ENCODE measurements around the gene CDC25C.
A peak's percentile ranks its signal among the peaks of the same experiment; 100 is the strongest.
"Not testable (repeated sequence)": the region's sequence is repeated elsewhere in the genome, so short reads cannot be mapped to it uniquely, and the experiment has no call there.

The CDC25C gene

DNA sequence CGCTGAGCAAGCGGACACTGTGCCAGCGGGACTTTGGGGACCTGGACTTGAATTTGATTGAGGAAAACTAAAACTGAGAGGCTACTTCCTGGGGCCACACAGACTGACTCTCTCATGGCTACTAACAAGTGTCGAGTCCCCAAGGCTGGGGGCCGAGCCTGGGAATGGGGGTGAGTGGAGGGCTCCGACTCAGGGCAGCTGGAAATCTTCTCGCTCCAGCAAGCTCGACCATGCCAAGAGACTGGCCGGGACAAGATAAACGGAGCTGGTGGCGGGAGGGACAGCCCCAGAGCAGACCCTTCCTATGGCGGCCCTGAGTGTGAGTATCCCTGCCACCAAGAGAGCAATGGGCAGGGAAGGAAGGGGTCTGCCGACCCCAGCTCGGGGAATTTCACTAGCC, 15.3 kb upstream of the CDC25C start:
- no peak for DNase-seq (ENCODE audit: low read depth in 2 of 3, low spot score in 2 of 3)

GRCh38 chr5:138344887-138345622, 13.5 kb upstream of the CDC25C start:
- DNase-seq (ENCODE audit: low read depth in 2 of 3, low spot score in 2 of 3): no peak

DNA sequence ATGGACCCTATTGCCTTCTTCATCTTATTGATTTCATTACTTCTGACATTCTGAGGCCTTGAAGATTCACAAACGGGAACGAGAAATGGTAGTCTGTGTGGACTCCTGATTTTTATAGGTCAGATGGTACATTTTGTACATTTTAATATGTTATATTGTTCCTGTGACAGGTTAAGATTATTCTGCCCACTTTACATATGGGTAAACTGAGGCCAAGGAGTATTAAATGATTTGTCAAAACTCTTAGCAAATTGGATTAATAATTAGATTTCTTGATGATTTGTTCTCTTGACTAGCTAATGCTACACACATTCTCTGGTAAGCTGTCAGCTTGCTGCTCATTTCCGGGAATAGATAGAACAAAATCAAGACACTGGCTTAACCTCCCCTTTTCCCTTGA, 8.4 kb upstream of the CDC25C start:
- no peak for DNase-seq (ENCODE audit: low read depth in 2 of 3, low spot score in 2 of 3)

- no peak for DNase-seq (ENCODE audit: low read depth in 2 of 3, low spot score in 2 of 3)
Measured at GRCh38 chr5:138339464-138339863, 7.9 kb upstream of the CDC25C start.

GRCh38 chr5:138339091-138339456, 7.5 kb upstream of the CDC25C start:
- no peak for DNase-seq (ENCODE audit: low read depth in 2 of 3, low spot score in 2 of 3)

- DNase-seq (ENCODE audit: low read depth in 2 of 3, low spot score in 2 of 3): no peak
Measured at GRCh38 chr5:138338411-138339090, 6.9 kb upstream of the CDC25C start.

- DNase-seq (ENCODE audit: low read depth in 2 of 3, low spot score in 2 of 3): peak; percentile 84 to 98 (median 94)
Measured at GRCh38 chr5:138337685-138338410, 6.2 kb upstream of the CDC25C start, which contains the start of gene FAM53C. TSS of gene FAM53C (plus strand) at chr5:138338266. CDS start at chr5:138341336, 3,070 bp downstream.

DNA sequence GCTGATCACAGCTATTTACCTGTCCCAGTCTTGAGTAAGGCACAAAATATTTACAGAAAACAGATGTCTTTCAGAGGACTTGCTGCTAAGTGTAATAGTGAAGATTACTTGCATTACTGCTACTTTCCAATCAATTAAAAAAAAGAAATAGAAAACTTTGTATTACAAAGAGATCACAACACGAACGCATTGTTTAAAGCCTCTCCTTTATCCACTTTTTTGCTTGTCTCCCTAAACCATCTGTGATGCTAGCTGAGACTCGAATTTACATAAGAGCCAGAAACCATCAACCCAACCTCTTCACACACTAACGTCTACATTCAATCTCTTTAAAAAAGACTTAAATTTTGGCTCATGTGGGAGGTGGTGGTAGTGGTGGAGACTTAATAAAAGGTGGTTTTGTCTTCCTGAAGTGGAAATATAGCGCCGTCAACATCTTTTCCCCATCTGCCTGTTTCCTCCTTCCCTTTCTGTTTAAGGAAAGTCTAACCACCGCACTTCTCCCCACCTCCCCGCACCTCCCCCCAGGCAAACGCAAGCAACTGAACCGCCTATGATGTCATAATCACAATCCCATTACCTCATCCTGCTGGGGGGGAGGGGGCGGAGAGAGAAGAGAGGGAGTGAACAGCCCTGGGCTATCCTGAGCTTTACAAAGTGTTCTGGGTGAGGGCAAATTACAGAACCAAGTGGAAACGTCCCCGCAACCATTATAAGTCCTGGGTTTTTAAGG, 5.5 kb upstream of the CDC25C start:
- DNase-seq (ENCODE audit: low read depth in 2 of 3, low spot score in 2 of 3): no peak

DNA sequence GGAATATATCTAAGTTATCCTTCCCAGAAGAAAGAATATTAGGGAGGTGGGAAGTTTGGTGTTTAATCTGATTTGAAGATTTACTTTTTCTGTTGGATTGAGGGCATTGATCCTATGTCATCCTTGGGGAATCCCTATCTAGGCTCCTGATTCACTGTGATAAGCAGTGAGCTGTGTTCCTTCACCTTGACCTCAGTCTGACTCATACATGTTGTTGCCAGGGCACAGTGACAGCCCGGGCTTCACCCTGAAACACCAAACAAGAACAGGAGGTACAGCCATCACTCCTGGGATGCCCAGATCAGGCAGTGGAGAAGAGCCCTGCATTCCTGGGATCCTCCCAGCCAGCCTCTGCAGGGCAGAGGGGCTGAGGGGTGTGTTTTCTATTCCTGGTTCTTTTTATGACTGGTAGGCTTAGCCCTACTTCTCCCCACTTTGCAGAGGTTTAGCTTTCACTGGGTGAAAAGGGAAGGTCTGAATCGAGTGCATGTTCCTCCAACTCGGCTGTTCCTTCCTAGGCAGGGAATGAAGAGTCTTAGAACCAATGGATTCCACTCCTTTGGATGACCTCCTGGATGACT, 3.4 kb upstream of the CDC25C start:
- DNase-seq (ENCODE audit: low read depth in 2 of 3, low spot score in 2 of 3): no peak

DNA sequence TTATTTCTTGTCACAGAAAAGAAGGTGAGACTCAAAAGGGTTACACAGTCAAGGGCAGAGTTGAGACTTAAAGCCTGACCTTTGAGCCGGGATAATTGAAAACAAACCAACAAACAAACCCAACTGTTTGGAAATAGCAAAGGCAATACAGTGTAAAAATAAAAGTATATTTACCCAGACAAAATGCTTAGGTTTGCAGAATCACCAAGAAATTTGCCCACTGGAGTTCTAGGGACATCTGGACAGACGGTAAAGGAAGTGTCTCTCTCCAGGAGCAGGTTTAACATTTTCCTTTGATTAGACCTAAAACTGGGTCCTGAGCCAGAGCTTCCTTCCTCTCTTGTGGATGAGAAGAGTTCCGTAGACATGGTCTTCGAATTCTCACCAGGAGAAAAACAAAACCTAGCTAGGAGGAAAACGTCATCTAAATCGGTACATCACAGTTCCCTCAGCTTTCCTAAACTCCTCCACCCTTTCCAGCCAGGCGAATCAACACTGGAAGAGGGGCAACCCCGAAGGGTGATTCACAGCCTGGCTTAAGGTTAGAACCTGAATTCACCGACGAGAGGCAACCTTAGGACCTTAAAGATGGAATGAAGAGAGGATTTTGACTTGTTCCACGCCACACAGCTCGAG, 673 bp downstream of the CDC25C start:
- DNase-seq (ENCODE audit: low read depth in 2 of 3, low spot score in 2 of 3): no peak

GRCh38 chr5:138318211-138318610, 13.4 kb downstream of the CDC25C start:
- not testable (repeated sequence) for DNase-seq (ENCODE audit: low read depth in 2 of 3, low spot score in 2 of 3)

- no peak for DNase-seq (ENCODE audit: low read depth in 2 of 3, low spot score in 2 of 3)
Measured at GRCh38 chr5:138316355-138316754, 15.2 kb downstream of the CDC25C start.

DNA sequence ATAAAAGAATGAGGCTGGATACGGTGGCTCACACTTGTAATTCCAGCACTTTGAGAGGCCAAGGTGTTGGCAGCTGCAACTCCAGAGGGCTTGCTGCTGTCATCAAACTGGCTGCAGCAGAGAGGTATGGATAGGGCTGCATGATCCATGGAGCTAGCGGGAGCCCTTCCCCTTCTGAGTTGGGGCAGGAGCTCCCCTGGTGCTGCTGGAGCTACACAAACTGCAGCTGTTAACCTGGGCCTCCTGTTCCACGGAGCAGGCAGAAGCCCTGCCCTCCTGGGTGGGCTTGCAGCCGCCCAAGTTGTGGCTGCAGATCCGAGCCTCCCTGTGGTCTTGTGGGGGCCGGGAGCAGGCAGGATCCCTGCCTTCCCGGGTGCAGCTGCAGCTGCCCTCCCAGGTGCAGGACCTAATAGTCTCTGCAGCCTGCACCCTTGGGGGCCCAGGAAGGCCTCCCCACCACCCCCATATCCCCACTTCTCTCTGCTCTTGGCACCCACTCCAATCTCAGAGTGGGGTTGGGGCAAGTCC, 15.8 kb downstream of the CDC25C start:
- no peak for DNase-seq (ENCODE audit: low read depth in 2 of 3, low spot score in 2 of 3)

GRCh38 chr5:138305797-138306196, 25.8 kb downstream of the CDC25C start:
- no peak for DNase-seq (ENCODE audit: low read depth in 2 of 3, low spot score in 2 of 3)

DNA sequence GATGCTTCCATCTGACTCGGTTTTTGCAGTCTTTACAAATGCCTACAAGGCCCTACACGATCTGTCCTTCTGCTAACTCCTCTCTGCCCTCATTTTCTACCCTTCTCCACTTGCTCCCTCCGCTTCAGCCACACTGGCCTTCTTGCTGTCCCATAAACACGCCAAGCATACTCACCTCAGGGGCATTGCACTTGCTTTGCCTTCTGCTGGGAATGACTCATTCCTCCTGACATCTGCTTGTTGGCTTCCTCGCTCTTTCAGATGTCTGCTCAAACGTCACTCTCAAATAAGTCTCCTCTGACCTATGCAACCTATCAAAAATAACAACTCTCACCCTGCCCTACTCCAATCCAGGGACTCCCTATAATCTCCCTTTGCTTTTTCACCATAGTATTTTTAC, 28.2 kb downstream of the CDC25C start:
- no peak for DNase-seq (ENCODE audit: low read depth in 2 of 3, low spot score in 2 of 3)

DNA sequence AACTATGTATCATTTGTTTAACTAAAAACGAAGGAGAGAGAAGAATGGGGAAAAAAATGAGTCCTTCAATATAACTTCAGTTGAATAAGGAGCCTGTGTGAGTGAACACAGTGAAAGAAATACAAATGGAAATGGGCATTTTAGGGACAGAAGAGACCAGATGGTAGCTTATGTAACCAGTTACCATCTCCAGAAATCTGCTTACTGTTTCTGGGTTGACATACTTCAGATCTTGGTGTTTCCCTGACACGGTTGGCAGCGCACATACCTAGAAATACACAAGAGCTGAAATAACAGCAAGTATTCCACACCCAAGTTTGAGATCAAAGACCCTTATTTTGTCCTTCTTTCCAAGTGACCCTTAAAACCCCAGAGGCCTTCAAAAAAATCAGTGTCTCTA, 42.3 kb downstream of the CDC25C start:
- no peak for DNase-seq (ENCODE audit: low read depth in 2 of 3, low spot score in 2 of 3)

DNA sequence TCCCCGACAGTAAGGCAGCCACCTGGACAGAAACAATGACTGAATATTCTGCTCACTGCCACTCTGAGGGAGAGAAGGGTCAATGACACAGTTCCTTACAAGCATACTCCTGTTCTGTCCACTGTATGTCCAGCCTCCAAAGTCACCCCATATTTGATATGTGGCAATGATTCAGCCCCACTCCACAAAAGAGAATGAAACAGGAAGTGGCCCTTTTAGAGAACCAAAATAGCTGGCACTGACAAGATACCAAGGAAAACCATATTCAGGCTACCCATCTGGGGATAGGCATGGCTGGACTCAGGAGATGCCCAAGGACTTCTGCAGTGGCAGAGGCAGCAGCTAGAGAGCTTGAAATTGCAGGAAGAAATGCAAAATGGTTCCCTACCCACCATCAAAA, 44.4 kb downstream of the CDC25C start:
- no peak for DNase-seq (ENCODE audit: low read depth in 2 of 3, low spot score in 2 of 3)

DNA sequence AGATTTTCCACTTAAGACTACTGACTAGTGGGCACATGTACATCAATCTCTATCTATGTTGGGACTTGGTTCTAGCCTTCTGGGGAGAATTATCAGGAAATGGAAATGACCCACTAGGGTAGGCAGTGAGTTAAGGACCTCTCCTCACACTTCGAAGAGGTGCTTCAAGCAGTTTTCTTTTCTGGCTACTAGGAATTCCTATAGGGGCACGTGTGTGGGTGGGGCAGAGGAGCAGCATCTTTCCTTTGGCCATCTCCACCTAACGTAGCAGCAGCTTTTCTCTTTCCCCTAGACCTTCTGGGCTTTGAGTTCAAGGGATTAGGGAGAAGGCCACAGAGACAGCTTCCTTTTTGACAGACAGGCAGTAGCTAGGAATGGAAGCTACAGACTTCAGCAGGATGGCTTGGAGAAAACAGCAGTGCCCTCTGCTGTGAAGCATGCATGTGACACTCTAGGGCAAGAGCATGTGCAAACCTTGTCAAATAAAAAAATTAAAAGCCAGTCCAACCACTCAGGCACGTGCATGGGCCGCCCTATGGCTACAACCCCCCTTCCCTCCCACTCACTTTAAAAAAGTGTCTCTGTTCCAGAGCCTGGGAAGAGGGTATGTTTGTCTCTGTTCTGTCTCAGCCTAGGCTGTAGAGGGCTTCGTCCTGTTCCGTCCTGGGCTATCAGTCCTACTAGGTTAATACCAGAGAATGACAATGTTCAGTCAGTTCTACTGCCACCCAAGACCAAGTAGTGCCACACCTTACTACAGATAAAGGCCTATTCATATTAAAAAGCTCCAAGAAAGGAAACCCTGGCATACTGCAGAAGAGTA, 48.5 kb downstream of the CDC25C start:
- DNase-seq (ENCODE audit: low read depth in 2 of 3, low spot score in 2 of 3): no peak

DNA sequence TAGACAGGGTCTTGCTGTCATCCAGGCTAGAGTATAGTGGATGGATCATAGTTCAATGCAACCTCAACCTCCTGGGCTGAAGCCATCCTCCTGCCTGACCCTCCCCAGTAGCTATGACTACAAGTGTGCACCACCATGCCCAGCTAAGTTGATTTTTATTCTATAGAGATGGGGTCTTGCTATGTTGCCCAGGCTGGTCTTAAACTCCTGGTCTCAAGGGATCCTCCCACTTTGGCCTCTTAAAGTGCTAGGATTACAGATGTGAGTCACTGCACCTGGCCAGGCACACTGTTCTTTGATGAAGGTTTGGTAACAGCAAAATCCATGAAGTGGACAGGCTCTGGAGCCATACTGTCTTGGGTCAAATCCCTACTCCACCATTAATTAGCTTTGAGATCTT, 50.7 kb downstream of the CDC25C start:
- DNase-seq (ENCODE audit: low read depth in 2 of 3, low spot score in 2 of 3): no peak
